ENCODE data around the gene ALPG. TPM values are rescaled to one million over a fixed set of nuclear protein-coding genes. Genes with fewer than 3 reads are reported as not detected.
"Not testable (repeated sequence)": the region's sequence is repeated elsewhere in the genome, so short reads cannot be mapped to it uniquely, and the experiment has no call there.

Gene ALPG
- total and polyA plus RNA-seq, 2 of the 4 experiments (the other 2 are of a cell fraction) = not detected

DNA sequence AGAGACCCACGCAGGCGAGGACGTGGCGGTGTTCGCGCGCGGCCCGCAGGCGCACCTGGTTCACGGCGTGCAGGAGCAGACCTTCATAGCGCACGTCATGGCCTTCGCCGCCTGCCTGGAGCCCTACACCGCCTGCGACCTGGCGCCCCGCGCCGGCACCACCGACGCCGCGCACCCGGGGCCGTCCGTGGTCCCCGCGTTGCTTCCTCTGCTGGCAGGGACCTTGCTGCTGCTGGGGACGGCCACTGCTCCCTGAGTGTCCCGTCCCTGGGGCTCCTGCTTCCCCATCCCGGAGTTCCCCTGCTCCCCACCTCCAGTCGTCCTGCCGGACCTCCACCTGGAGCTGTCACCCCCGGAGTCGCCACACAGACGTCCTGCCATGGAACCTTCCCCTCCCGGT, 3.0 kb downstream of the ALPG start:
- dilution Hi-C loops (cut with HindIII; ENCODE audit: low sequenced_read_pairs, unreplicated experiment); CTCF ChIA-PET: not testable (repeated sequence)

More for the DNA sequence above, 3.0 kb downstream of the ALPG start:
- H3K14ac ChIP-seq (replicated peaks; ENCODE audit: low read depth, low read length); POLR2A ChIA-PET (ENCODE audit: unreplicated experiment); H3K36me3 ChIP-seq (ENCODE audit: control insufficient read depth, insufficient read depth, low read length); DNase-seq; H2BK120ac ChIP-seq (ENCODE audit: low read depth, low read length); H3K9me1 ChIP-seq (ENCODE audit: insufficient read depth, low read length); H4K5ac ChIP-seq (ENCODE audit: low read depth, low read length); H3K4me3 ChIP-seq (ENCODE audit: insufficient read depth, low read depth, low read length); H2AK9ac ChIP-seq (replicated peaks; ENCODE audit: low read depth, low read length, poor library complexity); H3K4me1 ChIP-seq (ENCODE audit: control insufficient read depth, insufficient read depth, low read length); H4K91ac ChIP-seq (ENCODE audit: insufficient read depth, low read depth, low read length); intact Hi-C loops (cut with micrococcal nuclease); H4K8ac ChIP-seq (ENCODE audit: low read depth in 2 of 2, low read length in 2 of 2); H3K23ac ChIP-seq (ENCODE audit: low read depth, low read length); H3K4me2 ChIP-seq (ENCODE audit: low read depth, low read length); BruUV-seq (replicated peaks); H2BK15ac ChIP-seq (ENCODE audit: low read depth, low read length); H3K18ac ChIP-seq (ENCODE audit: low read depth, low read length); H4K20me1 ChIP-seq (ENCODE audit: insufficient read depth, low read length); H3K27ac ChIP-seq (ENCODE audit: insufficient read depth, low read length); H3K56ac ChIP-seq (ENCODE audit: extremely low read depth, insufficient read depth, low read length); H2BK20ac ChIP-seq (ENCODE audit: low read depth, low read length); H3K9ac ChIP-seq (ENCODE audit: low read depth, low read length); H2AFZ ChIP-seq (replicated peaks; ENCODE audit: low read length, poor library complexity); in situ Hi-C loops (cut with MboI; ENCODE audit: low sequenced_read_pairs); H3K9me3 ChIP-seq (ENCODE audit: control insufficient read depth, insufficient read depth, low read length); ATAC-seq (ENCODE audit: low read depth); H2BK5ac ChIP-seq (ENCODE audit: low read depth, low read length, poor library complexity, severe bottlenecking); H2AK5ac ChIP-seq (ENCODE audit: low read depth, low read length); H3K4ac ChIP-seq (ENCODE audit: low read depth, low read length); H3K79me1 ChIP-seq (ENCODE audit: low read depth in 1 of 2, low read length in 2 of 2): not testable (repeated sequence)
- WGBS, 2 experiments (ENCODE audit: extremely low coverage in 2 of 2, insufficient read length in 1 of 2) = 61% methylated on average over 5 of the region's 40 CpGs; no CpG with 5 or more reads in 1 of the 2 experiments
- peaks cover 28% of the 10 kb centered on the region for H3K27me3 ChIP-seq (ENCODE audit: control insufficient read depth, insufficient read depth, low read length)
